Spleen (tissue), 11 donors: ENCODE measurements around the gene POLL. TPM values are rescaled to one million over a fixed set of nuclear protein-coding genes. Genes with fewer than 3 reads are reported as not detected.

Experiments
- DNase-seq: peaks from one replicate; pipeline ENCODE4 v3.0.0-alpha.2; 2020
- H3K27ac ChIP-seq, 8 donors: fragments of 200-600 bp; sonication (generic) in 7 of 8; 1 replicate in 4 of 8; 2 replicates in 4 of 8; pipeline versions ENCODE4 v1.5.0 to v1.8.0; 2016 to 2021; ENCODE audit warnings: inconsistent platforms in 4 of 8, mild to moderate bottlenecking in 4 of 8, moderate library complexity in 1 of 8
- H3K27me3 ChIP-seq, 7 donors: fragments of 200-600 bp; sonication (generic) in 6 of 7; replicated peaks in 1 of 7; 1 replicate in 4 of 7; 2 replicates in 3 of 7; pipeline versions ENCODE4 v1.5.0 to v1.8.0; 2016 to 2021; ENCODE audit warnings: inconsistent platforms in 3 of 7, mild to moderate bottlenecking in 1 of 7
- H3K36me3 ChIP-seq, 6 donors: fragments of 200-600 bp; sonication (generic) in 5 of 6; 1 replicate in 4 of 6; 2 replicates in 2 of 6; pipeline versions ENCODE4 v1.5.0 to v1.8.0; 2016 to 2021; ENCODE audit warnings: inconsistent platforms in 2 of 6
- H3K4me1 ChIP-seq, 6 donors: fragments of 200-600 bp; sonication (generic) in 5 of 6; 1 replicate in 3 of 6; 2 replicates in 3 of 6; pipeline versions ENCODE4 v1.5.0 to v1.8.0; 2016 to 2021; ENCODE audit warnings: inconsistent platforms in 3 of 6
- H3K4me3 ChIP-seq, 8 donors: fragments of 200-600 bp; sonication (generic) in 7 of 8; 1 replicate in 4 of 8; 2 replicates in 4 of 8; pipeline versions ENCODE4 v1.5.0 to v1.8.0; 2016 to 2021; ENCODE audit warnings: inconsistent platforms in 4 of 8, mild to moderate bottlenecking in 4 of 8, moderate library complexity in 2 of 8
- H3K9me3 ChIP-seq, 8 donors: fragments of 200-600 bp; sonication (generic) in 7 of 8; 1 replicate in 4 of 8; 2 replicates in 4 of 8; pipeline versions ENCODE4 v1.5.0 to v1.8.0; 2016 to 2021; ENCODE audit warnings: inconsistent platforms in 4 of 8
- POLR2A ChIP-seq, 3 donors: fragments of 450-650 bp; IDR thresholded peaks; one replicate each; pipeline ENCODE4 v1.5.1; 2017; ENCODE audit warnings: antibody characterized with exemption in 3 of 3, mild to moderate bottlenecking in 1 of 3
- POLR2AphosphoS5 ChIP-seq, 3 donors: sonication (generic); formaldehyde crosslinking; IDR thresholded peaks; one replicate each; pipeline ENCODE4 v1.5.1; 2017; ENCODE audit warnings: antibody characterized with exemption in 3 of 3
- WGBS, 5 donors: extraction: QIAGEN DNeasy Blood & Tissue Kit in 3 of 5; methylation state at CpG; one replicate each; pipeline versions ENCODE4 v1.1.5 to v1.1.7; 2013 to 2018; 5-methylcytosine and 5-hydroxymethylcytosine counted together
- intact Hi-C: fragments of 100-400 bp; cut with DNase I; formaldehyde crosslinking; loops from one replicate; pipeline ENCODE4 v1.15.0; 2023; ENCODE audit warnings: low total_unique reads
- polyA plus RNA-seq, 3 donors: library from polyadenylated mRNA; stranded (reverse); fragments of 200-250 nt; gene quantifications; one replicate each; pipeline ENCODE4 v1.2.1, GENCODE V29; 2013
- total RNA-seq, 7 donors: library from RNA; depleted of rRNA in 3 of 7; stranded (reverse); fragments of >200 nt in 3 of 7; fragmentation: NEBNext Ultra II Directional in 4 of 7; extraction: Animal tissue kit (Norgen Biotek cat#: 25700) in 4 of 7; gene quantifications; one replicate each; pipeline versions ENCODE4 v1.1.0 to v1.2.1, GENCODE V29; 2016 to 2021
- TF ChIP-seq, protein P1 (sequence below), 11 experiments: fragments of 200-600 bp in 7 of 11; fragments of 450-650 bp in 4 of 11; sonication (generic) in 4 of 11; IDR thresholded peaks in 8 of 11; conservative IDR thresholded peaks in 3 of 11; 1 replicate in 7 of 11; 2 replicates in 4 of 11; pipeline versions ENCODE4 v1.4.0 to v1.8.0; 2016 to 2021; ENCODE audit warnings: antibody characterized with exemption in 11 of 11, inconsistent platforms in 4 of 11, mild to moderate bottlenecking in 1 of 11
- donor health status: healthy with polysubstance abuse.
- donor health status: DM: no; HTN: no; CAD: no; lungs with moderate emphysema.
- donor health status: DM: no; HTN: no; CAD: no.
- donor health status: Bipolar disorder and iron deficiency.
- donor health status: healthy.
- donor health status: DM: no; HTN: no; CAD: no.
- donor health status: DM: yes; HTN: yes; CAD: no.

The POLL gene
- total and polyA plus RNA-seq, 10 donors = 22.3 to 40.3 (median 29.1) TPM

DNA sequence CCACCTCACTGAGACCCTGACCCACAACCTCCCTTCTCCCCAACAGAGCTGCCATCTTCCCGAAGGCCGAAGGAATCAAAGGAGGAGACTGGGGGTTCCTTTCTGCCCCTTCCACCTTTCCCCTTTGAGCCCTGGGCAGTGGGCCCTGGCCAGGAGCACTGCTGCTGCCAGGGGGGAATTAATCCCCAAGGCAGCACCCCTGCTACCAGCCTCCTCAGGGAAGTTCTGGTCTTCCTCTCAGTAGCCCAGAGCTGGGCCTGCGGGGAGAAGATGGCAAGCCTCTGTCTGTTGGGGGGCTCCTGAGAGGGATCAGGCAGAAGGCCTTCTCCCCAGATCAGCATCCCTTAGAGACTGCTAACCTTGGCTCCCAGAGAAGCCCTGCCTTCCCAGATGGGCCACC, 25.6 kb upstream of the POLL start:
- no peaks in the 10 kb centered on the region for H3K9me3 ChIP-seq
- no peak for DNase-seq
- 91 to 98% (median 95%) methylated on average over 2 to 3 of the region's 3 CpGs for WGBS, 5 donors
- H3K4me3 ChIP-seq = no peak overlapping the region
- H3K27ac ChIP-seq = no peak overlapping the region
- TF ChIP-seq, protein P1, sequence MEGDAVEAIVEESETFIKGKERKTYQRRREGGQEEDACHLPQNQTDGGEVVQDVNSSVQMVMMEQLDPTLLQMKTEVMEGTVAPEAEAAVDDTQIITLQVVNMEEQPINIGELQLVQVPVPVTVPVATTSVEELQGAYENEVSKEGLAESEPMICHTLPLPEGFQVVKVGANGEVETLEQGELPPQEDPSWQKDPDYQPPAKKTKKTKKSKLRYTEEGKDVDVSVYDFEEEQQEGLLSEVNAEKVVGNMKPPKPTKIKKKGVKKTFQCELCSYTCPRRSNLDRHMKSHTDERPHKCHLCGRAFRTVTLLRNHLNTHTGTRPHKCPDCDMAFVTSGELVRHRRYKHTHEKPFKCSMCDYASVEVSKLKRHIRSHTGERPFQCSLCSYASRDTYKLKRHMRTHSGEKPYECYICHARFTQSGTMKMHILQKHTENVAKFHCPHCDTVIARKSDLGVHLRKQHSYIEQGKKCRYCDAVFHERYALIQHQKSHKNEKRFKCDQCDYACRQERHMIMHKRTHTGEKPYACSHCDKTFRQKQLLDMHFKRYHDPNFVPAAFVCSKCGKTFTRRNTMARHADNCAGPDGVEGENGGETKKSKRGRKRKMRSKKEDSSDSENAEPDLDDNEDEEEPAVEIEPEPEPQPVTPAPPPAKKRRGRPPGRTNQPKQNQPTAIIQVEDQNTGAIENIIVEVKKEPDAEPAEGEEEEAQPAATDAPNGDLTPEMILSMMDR (IDR thresholded peaks at IDR 0.05 in 8 of 11, conservative IDR thresholded peaks at IDR 0.05 in 3 of 11) = no peak
- TF ChIP-seq POLR2AphosphoS5 (IDR thresholded peaks at IDR 0.05) (no peak), POLR2A (IDR thresholded peaks at IDR 0.05) (no peak)
- H3K36me3 ChIP-seq = peaks cover 0 to 100% (median 54%) of the 10 kb centered on the region in 6 donors
- peaks cover 0 to 35% (median 15%) of the 10 kb centered on the region in 6 donors for H3K4me1 ChIP-seq
- no peaks in the 10 kb centered on the region for H3K27me3 ChIP-seq
- intact Hi-C loops = no loop called here

DNA sequence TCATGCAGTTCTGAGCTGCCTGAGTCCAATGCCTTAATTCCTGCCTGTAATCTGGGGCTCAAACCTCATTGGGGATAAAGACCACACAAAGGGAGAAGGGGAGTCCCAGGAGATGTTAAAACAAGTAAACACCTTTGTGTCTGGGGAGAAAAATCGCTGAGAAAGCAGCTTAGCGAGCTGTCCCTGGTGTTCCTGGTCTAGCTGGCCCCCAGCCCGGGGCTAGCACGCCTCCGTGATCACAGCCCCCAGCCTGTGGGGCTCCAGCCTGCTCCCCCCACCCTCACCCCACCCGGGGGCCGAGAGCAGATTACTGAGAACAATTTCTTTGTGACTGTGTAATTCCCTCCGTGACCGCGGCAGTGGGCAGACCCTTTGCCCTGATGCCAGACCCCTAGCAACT, 24.8 kb upstream of the POLL start:
- no peaks in the 10 kb centered on the region for H3K9me3 ChIP-seq
- H3K4me1 ChIP-seq = peaks cover 0 to 27% (median 12%) of the 10 kb centered on the region in 6 donors
- no peak overlapping the region for H3K27ac ChIP-seq
- 81 to 97% (median 89%) methylated on average over 10 of the region's 10 CpGs for WGBS, 5 donors
- TF ChIP-seq POLR2AphosphoS5 (IDR thresholded peaks at IDR 0.05) = no peak
- no peak for TF ChIP-seq POLR2A (IDR thresholded peaks at IDR 0.05)
- TF ChIP-seq, protein P1 (IDR thresholded peaks at IDR 0.05 in 8 of 11, conservative IDR thresholded peaks at IDR 0.05 in 3 of 11) = no peak
- no peak for DNase-seq
- H3K4me3 ChIP-seq = no peak overlapping the region
- intact Hi-C loops = no loop called here
- H3K36me3 ChIP-seq = peaks cover 0 to 100% (median 57%) of the 10 kb centered on the region in 6 donors
- no peaks in the 10 kb centered on the region for H3K27me3 ChIP-seq

DNA sequence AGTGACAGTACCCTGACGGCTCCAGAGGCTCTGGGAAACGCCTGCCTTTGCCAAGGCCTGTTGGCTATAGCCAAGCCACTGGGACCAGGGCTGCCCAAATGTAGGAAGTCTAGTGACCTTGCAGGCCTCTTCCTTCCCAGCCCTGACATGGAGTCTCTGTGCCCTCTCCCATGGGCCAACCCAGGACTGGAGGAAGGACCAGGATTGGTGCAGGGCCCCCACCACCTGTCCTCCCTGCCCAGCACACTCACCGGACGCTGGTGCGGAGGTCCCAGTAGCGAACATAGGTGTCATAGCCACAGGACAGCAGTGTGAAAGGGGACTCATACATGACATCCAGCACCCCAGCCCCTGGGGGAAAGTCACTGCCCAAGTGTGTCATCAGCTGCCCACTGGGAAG, 24.0 kb upstream of the POLL start:
- no peaks in the 10 kb centered on the region for H3K9me3 ChIP-seq
- H3K27ac ChIP-seq = peak overlapping the region in 2 of 8 donors; percentile 3 to 52
- no peaks in the 10 kb centered on the region for H3K27me3 ChIP-seq
- intact Hi-C loops = no loop called here
- WGBS, 5 donors = 86 to 91% (median 90%) methylated on average over 3 to 6 of the region's 6 CpGs
- no peak overlapping the region for H3K4me3 ChIP-seq
- peaks cover 0 to 19% (median 6%) of the 10 kb centered on the region in 6 donors for H3K4me1 ChIP-seq
- H3K36me3 ChIP-seq = peaks cover 0 to 100% (median 60%) of the 10 kb centered on the region in 6 donors
- no peak for DNase-seq
- TF ChIP-seq POLR2A (IDR thresholded peaks at IDR 0.05) (no peak), POLR2AphosphoS5 (IDR thresholded peaks at IDR 0.05) (peak in 2 of 3 donors; percentile 10 to 23)

DNA sequence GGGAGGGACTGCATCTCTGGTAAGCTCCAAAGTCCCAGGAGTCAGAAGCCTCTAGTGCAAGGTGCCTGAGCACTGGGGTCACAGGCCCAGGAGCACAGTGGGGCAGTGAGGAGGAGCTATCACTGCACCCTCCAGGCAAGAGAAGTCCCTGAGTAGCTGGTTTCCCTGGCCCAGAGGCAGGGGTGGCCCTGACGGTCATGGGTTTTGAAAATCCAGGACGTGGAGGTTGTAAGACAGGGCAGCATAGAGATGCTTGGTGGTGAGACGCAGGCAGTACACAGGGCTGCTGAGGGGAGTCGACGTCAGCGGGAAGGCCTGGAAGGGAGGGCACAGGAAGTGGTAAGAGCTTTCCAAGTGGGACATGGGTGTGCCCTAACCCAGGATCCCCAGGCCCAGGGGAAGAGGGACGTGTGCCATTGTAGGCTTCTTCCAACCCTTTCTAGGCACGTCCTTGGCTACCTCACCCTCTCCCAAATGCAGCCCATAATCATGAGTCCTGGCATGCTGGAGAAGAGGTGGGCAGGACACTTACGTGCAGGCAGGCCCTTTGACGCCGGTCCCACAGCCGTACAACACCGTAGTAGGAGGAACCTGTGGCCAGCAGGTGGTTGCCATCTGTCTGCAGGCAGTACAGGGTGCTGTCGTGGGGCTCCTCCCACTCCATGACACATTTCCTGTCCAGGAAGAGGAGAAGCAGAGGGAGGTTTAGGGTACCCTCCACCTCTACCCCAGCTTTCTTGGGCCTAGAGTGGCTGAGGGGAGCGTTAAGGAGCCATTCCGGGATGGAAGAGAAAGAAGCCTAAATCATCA, 23.2 kb upstream of the POLL start:
- TF ChIP-seq POLR2A (IDR thresholded peaks at IDR 0.05) = no peak
- TF ChIP-seq POLR2AphosphoS5 (IDR thresholded peaks at IDR 0.05) = peak in 2 of 3 donors; percentile 11 to 27

DNA sequence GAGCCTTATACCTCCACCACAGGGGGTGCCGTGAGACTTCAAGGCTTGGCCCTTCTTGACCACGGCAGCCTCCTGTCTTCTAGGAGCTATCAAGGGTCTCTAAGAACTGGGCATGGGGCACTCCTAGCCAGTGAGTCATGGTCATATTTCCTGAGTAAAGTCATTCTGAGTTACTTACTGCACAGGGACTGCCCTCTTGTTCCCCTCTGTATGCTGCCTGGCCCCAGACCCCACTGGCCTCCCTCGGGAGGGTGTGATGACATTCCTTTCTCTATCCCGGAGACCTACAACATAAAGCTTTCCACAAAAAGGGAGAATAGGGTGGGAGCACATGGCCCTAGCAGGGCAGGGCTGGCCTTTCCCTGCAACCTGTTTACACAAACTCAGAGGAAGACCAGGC, 21.4 kb upstream of the POLL start:
- Histone ChIP-seq H3K27me3 (no peaks in the 10 kb centered on the region), H3K4me1 (peaks cover 0 to 19% (median 6%) of the 10 kb centered on the region in 6 donors), H3K36me3 (peaks cover 0 to 100% (median 57%) of the 10 kb centered on the region in 6 donors), H3K4me3 (no peak overlapping the region), H3K9me3 (no peaks in the 10 kb centered on the region), H3K27ac (no peak overlapping the region)
- WGBS, 5 donors = 89 to 94% (median 92%) methylated on average over 4 of the region's 4 CpGs
- intact Hi-C loops = loop anchor here (10.0 kb wide), 1 partner anchor 175 kb away; the partner anchor contains the start of gene NPM3
- TF ChIP-seq POLR2AphosphoS5 (IDR thresholded peaks at IDR 0.05) (no peak), POLR2A (IDR thresholded peaks at IDR 0.05) (no peak)
- TF ChIP-seq, protein P1 (IDR thresholded peaks at IDR 0.05 in 8 of 11, conservative IDR thresholded peaks at IDR 0.05 in 3 of 11) = no peak
- no peak for DNase-seq

More for the DNA sequence above, 23.2 kb upstream of the POLL start:
- DNase-seq = no peak
- Histone ChIP-seq H3K9me3 (no peaks in the 10 kb centered on the region), H3K27ac (peak overlapping the region in 3 of 8 donors; percentile 3 to 52 (median 7)), H3K4me3 (no peak overlapping the region), H3K4me1 (peaks cover 0 to 19% (median 6%) of the 10 kb centered on the region in 6 donors), H3K27me3 (no peaks in the 10 kb centered on the region), H3K36me3 (peaks cover 0 to 100% (median 55%) of the 10 kb centered on the region in 6 donors)
- intact Hi-C loops = no loop called here
- 65 to 77% (median 71%) methylated on average over 12 to 16 of the region's 16 CpGs for WGBS, 5 donors
